ENCODE measurements around the gene C19orf38.
"Not testable (repeated sequence)": the region's sequence is repeated elsewhere in the genome, so short reads cannot be mapped to it uniquely, and the experiment has no call there.

C19orf38 gene

DNA sequence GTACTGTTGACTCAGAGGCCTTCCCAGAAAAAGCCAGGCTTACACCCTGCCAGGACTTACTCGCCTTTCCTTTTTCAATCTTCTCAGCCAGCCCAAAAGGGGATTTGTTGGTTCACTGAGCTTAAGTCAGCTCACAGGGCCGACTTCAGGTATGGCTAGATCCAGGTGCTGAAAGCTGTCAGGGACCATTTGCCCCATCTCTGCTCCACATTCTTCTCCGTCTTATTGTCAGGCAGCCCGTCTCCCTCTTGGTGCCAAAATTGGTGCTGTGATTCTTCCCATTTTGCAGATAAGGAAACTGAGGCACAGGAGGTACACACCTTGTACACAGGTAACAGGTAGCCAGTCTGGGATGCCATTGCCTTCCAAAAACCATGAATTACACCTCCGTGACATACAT lies 2.4 kb downstream of the C19orf38 start:
- TF ChIP-seq CTCF (IDR thresholded peaks at IDR 0.05; ENCODE audit: low read depth, low read length) = no peak
- H3K4me3 ChIP-seq (replicated peaks in 1 of 2; ENCODE audit: low read depth in 2 of 2, low read length in 2 of 2) = no peak overlapping the region
- DNase-seq (ENCODE audit: low read depth in 2 of 2) = no peak

DNA sequence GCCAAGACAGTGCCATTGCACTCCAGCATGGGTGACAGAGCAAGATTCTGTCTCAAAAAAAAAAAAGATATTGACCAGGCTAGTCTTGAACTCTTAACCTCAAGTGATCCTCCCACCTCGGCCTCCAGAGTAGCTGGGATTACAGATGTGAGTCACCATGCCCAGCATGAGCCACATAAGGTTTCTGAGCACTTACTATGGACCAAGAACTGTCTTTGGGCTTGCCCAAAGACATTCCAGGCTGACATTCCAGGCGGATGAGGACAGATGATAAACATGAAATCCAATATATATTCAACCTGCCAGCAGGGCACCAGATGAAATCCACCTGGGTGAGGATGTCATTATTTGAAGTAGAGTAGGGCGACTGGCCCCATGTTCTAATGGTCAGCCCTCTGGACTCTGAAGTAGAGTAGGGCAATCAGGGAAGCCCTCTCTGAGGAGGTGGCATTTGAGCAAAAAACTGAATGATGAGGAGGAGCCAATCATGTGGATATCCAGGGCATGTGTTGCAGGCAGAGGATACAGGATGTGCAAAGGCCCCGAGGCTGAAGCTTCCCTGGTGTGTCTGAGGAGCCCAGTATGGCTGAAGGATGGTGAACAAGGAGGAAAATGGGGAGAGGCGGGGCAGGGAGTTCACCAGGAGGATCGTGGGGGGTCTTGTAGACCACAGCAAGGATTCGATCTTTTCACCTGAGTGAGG lies 4.0 kb downstream of the C19orf38 start:
- no peak for TF ChIP-seq CTCF (IDR thresholded peaks at IDR 0.05; ENCODE audit: low read depth, low read length)

GRCh38 chr19:10852941-10853340 lies 4.7 kb downstream of the C19orf38 start:
- TF ChIP-seq CTCF (IDR thresholded peaks at IDR 0.05; ENCODE audit: low read depth, low read length) = no peak
- no peak for DNase-seq (ENCODE audit: low read depth in 2 of 2)
- no peak overlapping the region for H3K4me3 ChIP-seq (replicated peaks in 1 of 2; ENCODE audit: low read depth in 2 of 2, low read length in 2 of 2)

More for the DNA sequence above, 4.0 kb downstream of the C19orf38 start:
- no peak overlapping the region for H3K4me3 ChIP-seq (replicated peaks in 1 of 2; ENCODE audit: low read depth in 2 of 2, low read length in 2 of 2)
- DNase-seq (ENCODE audit: low read depth in 2 of 2) = peak; percentile 56 to 61

DNA sequence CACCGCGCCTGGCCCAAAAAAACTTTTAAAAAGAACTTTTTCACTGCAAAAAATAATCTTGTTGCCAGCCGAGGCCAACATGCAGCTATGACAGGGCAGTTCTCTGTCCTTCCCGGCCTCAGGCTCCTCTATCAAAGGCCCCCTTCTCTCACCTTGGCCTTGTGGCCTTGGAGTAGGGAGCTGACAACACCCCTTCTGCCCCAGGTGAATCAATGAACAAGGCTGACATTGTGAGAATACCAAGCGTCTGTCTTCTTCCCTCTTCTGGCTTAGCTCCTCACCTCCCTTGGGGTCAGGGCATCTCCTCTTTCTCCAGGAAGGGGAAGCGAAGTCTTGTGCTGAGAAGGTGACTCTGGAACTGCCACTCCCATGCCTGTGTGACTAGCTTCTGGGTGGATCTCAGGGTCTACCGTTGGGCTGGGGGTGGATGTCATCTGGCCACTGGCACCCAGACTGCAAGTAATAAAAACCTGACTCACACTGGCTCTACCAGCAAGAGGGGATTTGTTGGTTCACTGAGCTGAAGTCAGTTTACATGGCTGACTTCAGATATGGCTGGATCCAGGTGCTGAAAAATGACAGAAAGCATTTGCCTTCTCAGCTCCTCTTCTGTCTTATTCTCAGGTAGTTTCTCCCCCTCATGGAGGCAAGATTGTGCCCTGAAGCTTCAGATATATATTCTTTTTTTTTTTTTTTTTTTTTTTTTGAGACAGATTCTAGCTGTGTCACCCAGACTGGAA lies 6.3 kb downstream of the C19orf38 start:
- no peak for DNase-seq (ENCODE audit: low read depth in 2 of 2)
- H3K4me3 ChIP-seq (replicated peaks in 1 of 2; ENCODE audit: low read depth in 2 of 2, low read length in 2 of 2) = no peak overlapping the region
- no peak for TF ChIP-seq CTCF (IDR thresholded peaks at IDR 0.05; ENCODE audit: low read depth, low read length)

DNA sequence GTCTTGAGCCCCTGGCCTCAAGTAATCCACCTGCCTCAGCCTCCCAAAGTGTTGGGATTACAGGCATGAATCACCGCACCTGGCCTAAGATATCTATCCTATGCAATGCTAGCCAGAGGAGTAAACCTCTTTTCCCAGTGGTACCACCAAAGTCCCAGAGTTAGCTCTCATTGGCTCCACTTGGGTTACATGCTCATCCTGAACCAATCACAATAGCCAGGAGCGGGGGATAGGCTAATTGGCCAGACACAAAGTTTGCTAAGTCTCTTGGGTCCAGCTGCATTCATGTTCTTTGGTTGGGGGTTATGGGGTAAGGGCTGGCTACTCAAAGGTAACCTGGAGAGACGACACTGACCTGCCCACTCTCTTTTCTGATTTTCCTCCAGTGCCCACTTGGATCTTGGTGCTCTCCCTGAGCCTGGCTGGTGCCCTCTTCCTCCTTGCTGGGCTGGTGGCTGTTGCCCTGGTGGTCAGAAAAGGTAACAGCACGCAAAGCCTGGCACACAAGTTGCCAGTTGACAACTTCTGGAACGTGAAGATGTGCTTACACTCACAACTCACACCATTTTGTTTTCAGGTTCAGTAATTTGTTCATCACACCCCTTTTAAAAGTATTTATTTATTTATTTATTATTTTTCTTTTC lies 7.8 kb downstream of the C19orf38 start:
- peak; percentile 25 to 28 for DNase-seq (ENCODE audit: low read depth in 2 of 2)
- peak; percentile 67 for TF ChIP-seq CTCF (IDR thresholded peaks at IDR 0.05; ENCODE audit: low read depth, low read length)
- H3K4me3 ChIP-seq (replicated peaks in 1 of 2; ENCODE audit: low read depth in 2 of 2, low read length in 2 of 2) = no peak overlapping the region

- not testable (repeated sequence) for H3K4me3 ChIP-seq (replicated peaks in 1 of 2; ENCODE audit: low read depth in 2 of 2, low read length in 2 of 2); DNase-seq (ENCODE audit: low read depth in 2 of 2)
Measured at GRCh38 chr19:10856899-10857298, 8.7 kb downstream of the C19orf38 start.

- H3K4me3 ChIP-seq (replicated peaks in 1 of 2; ENCODE audit: low read depth in 2 of 2, low read length in 2 of 2) = no peak overlapping the region
- DNase-seq (ENCODE audit: low read depth in 2 of 2) = peak; percentile 44 to 46
- TF ChIP-seq CTCF (IDR thresholded peaks at IDR 0.05; ENCODE audit: low read depth, low read length) = peak; percentile 96
Measured at GRCh38 chr19:10858204-10858828, 10.1 kb downstream of the C19orf38 start.
